Epithelial cell of esophagus (primary cell): ENCODE results near the gene ASF1A.

Experiments used
- DNase-seq: peaks from one replicate; pipeline ENCODE4 v3.0.0; 2010; ENCODE audit warnings: low read depth
- H3K4me3 ChIP-seq: 2 replicates; pipeline ENCODE4 v1.5.1; 2011; ENCODE audit warnings: mild to moderate bottlenecking, low read length, control low read depth
- TF ChIP-seq, protein P1 (sequence below): IDR thresholded peaks from 2 replicates; pipeline ENCODE4 v1.5.1; 2011; ENCODE audit warnings: low read depth, mild to moderate bottlenecking, low read length, control low read depth, inconsistent platforms; ENCODE audit not compliant: insufficient read depth; ENCODE audit errors: missing control alignments

ASF1A gene

DNA sequence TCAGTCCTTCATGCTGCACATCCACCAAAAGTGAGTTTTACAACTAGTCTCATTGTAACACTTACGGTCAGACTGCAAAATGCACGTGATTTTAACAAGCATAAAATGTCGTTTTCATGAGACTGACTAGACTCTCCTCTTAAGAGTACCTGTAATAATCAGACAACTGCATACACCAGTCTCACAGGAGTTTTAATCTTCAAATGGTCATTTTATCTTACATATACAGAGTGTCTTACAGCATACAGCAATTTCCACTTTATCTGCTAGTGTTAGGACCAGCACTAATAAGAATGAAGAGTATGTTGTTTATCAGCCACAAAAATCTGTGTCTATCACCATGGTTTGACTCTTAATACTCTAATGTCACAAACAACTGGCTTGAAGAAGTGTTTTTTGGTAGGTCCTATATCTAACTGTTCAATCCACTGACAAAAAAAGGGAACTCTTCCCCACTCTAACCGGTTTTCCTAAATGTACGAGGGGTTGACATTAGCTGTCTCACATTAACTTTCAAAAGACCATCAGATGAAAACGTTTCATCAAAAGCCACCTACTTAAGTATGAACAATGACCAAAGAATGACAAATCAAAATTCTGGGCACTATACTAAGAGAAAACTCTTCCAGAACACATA is 1.5 kb upstream of the ASF1A start:
- TF ChIP-seq, protein P1, sequence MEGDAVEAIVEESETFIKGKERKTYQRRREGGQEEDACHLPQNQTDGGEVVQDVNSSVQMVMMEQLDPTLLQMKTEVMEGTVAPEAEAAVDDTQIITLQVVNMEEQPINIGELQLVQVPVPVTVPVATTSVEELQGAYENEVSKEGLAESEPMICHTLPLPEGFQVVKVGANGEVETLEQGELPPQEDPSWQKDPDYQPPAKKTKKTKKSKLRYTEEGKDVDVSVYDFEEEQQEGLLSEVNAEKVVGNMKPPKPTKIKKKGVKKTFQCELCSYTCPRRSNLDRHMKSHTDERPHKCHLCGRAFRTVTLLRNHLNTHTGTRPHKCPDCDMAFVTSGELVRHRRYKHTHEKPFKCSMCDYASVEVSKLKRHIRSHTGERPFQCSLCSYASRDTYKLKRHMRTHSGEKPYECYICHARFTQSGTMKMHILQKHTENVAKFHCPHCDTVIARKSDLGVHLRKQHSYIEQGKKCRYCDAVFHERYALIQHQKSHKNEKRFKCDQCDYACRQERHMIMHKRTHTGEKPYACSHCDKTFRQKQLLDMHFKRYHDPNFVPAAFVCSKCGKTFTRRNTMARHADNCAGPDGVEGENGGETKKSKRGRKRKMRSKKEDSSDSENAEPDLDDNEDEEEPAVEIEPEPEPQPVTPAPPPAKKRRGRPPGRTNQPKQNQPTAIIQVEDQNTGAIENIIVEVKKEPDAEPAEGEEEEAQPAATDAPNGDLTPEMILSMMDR: no peak
- peak overlapping the region; percentile 73 for H3K4me3 ChIP-seq
- no peak for DNase-seq

DNA sequence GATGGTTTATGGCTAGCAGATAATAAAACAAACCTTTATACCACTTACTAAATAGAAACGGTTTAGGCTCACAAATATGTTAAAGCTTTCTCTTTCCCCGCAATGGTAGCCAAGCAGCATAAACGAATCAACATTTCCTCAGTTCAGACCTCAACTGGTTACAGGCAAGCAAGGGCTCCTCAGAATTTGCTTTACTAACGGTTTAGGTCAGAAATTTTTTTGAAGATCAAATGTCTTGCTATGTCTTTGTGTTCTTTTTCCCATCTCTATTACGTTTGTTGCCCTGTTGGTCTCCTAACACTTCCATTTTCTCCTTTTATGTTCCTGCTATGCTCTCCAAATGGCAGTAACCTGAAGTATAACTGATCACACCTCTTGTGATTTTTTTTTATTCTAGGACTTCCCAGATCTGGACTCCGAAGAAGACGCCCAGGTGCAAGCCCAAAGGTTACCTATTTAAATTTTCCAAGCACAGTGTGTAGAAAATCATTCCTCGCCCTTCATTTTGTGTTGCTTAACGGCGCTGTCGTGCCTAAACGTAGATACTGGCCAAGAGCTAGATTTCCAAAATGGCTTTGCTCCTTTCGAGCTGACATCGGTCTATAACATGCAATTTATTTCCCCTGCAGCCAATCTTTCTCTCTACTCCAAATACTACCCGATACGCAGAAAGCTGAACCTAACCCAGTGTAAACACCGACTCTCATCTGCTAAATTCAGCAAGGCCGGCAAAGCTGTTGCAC is 717 bp upstream of the ASF1A start:
- peak; percentile 39 for DNase-seq
- peak overlapping the region; percentile 73 for H3K4me3 ChIP-seq
- TF ChIP-seq, protein P1: no peak

DNA sequence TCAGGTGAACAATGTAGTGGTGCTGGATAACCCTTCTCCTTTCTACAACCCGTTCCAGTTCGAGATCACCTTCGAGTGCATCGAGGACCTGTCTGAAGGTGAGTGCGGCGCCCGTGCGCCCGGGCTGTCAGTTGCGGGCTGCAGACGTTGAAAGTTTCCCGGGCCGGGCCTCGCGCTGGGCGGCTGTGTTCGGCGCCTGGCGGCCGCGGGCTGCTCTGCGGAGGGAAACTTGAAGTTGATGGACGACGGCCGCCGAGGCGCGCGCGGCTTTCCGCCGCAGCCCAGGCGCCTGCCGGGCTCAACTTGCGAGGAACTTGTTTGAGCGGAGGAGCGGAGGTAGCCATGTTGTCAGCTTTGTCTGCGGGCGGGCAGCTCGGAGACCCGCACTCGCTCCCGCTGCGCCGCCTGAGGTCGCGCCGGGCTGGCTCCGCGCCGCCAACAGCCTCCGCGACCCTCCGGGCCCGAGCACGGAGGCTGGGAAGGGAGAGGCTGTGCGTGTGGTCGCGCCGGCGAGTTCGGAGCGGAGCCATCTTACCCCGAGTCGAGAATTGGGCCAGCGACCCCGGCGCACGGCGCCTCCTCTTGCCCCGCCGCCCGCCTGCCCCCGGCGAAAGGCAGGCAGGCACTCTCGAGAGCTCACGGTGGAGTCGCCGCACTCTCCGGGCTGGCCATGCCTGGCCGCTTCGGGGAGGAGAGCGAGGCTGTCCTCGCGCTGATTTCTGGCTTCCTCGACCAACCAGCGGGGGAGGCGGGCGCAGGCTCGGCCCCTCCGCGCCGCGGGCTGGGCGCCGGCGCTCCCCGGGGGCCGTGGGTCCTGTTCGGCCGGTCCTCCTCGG is 691 bp downstream of the ASF1A start:
- DNase-seq: peak; percentile 72
- TF ChIP-seq, protein P1: no peak
- H3K4me3 ChIP-seq: peak overlapping the region; percentile 78

DNA sequence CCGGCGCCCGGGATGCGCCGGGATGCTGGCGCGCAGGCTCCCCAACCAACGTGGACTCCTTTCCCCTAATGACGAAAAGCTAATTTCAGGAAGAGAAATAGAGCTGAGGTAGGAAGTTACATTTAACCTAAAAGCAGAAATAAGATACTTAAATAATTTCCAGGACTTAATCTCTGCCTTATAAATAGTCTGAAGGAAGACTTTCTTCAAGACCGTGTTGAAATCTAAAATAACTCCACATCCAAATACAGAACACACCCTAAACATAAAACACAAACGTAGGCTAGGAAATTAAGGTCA is 1.3 kb downstream of the ASF1A start:
- H3K4me3 ChIP-seq: peak overlapping the region; percentile 78
- TF ChIP-seq, protein P1: no peak
- no peak for DNase-seq

DNA sequence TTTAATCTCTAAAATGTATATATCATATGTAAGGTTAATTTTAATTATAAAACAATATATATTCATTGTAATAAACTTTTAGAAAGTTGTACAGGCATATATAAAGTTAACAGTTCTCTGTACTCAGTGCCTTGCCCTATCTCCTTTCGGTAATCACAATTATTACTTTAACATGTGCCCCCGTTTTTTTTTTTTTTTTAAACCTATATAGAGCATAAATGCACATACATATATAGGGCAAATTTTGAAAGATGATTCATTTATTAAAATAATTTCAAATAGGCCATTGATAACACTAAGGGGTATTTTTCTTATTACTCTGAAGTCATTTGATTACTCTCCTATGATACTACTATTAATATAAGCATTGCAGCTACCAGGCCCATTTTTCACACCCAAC is 1.9 kb downstream of the ASF1A start:
- peak overlapping the region; percentile 78 for H3K4me3 ChIP-seq
- TF ChIP-seq, protein P1: no peak
- no peak for DNase-seq

DNA sequence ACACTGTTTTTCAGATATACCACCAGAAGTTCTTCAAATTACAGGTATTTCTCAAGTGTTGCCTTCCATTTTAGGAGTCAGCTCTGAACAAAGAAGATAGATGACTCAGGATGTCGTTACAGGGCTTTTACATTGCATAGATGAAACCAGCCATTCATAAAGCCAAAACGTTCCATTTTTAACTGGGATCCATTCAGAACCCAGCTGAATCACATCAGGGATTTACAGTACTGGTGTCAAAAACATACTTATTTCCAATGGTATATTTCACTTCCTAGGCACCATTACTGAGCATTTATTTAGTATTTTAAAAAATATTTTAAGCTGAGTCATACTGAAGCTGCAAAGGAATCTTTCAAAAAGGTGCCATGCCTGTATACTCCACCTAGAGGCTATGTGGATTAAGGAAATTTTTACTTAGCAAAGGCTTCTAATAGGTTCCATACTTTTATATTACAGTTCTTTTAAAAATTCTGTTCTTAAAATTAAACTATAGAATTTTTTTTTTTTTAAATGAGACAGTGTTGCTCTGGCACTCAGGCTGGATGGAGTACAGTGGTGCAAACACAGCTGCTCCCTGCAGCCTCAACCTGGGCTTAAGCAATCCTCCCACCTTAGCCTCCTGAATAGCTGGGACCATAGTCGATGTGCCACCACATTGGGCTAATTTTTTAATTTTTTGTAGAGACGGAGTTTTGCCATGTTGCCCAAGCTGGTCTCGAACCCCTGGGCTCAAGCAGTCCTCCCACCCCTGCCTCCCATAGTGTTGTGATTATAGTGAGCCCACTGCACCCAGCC is 2.6 kb downstream of the ASF1A start:
- peak; percentile 80 for DNase-seq
- TF ChIP-seq, protein P1: peak; percentile 55
- peak overlapping the region; percentile 78 for H3K4me3 ChIP-seq
